HG03175 (cell line): ENCODE data around the gene KIF7.

Experiments used
- ATAC-seq: cut with Tn5 transposase; IDR thresholded peaks from one replicate; pipeline ENCODE4 v1.9.1; 2021; ENCODE audit warnings: mild to moderate bottlenecking, moderate library complexity; ENCODE audit not compliant: unreplicated experiment

The KIF7 gene

GRCh38 chr15:89648106-89649012, 6.9 kb downstream of the KIF7 start:
- ATAC-seq, result no peak

- ATAC-seq, result peak; percentile 58
These were observed 7.9 kb downstream of the KIF7 start for GRCh38 chr15:89647191-89647851.

- ATAC-seq, result no peak
These were observed 8.7 kb downstream of the KIF7 start for GRCh38 chr15:89646416-89647141.

- ATAC-seq, result no peak
These were observed 9.6 kb downstream of the KIF7 start for GRCh38 chr15:89645680-89646079.

- no peak for ATAC-seq
These were observed 13.2 kb downstream of the KIF7 start for GRCh38 chr15:89642106-89642505.

- no peak for ATAC-seq
These were observed 14.2 kb downstream of the KIF7 start for GRCh38 chr15:89641053-89641452.

GRCh38 chr15:89640245-89640644, 15.0 kb downstream of the KIF7 start:
- no peak for ATAC-seq

- ATAC-seq, result no peak
These were observed 21.7 kb downstream of the KIF7 start for GRCh38 chr15:89633585-89633984.

- ATAC-seq, result no peak
These were observed 22.5 kb downstream of the KIF7 start for GRCh38 chr15:89632563-89633430.

GRCh38 chr15:89631902-89632264, 23.4 kb downstream of the KIF7 start:
- ATAC-seq, result no peak

GRCh38 chr15:89630974-89631901, 24.0 kb downstream of the KIF7 start:
- no peak for ATAC-seq

- no peak for ATAC-seq
These were observed 25.0 kb downstream of the KIF7 start for GRCh38 chr15:89630260-89630659.

- no peak for ATAC-seq
These were observed 25.4 kb downstream of the KIF7 start for GRCh38 chr15:89629829-89630228.

- no peak for ATAC-seq
These were observed 26.2 kb downstream of the KIF7 start for GRCh38 chr15:89628806-89629715.

GRCh38 chr15:89628301-89628700, 27.0 kb downstream of the KIF7 start:
- ATAC-seq, result no peak

GRCh38 chr15:89627256-89627970, 27.9 kb downstream of the KIF7 start:
- no peak for ATAC-seq

GRCh38 chr15:89625716-89626115, 29.6 kb downstream of the KIF7 start:
- no peak for ATAC-seq

- ATAC-seq, result no peak
These were observed 32.1 kb downstream of the KIF7 start for GRCh38 chr15:89623165-89623564.
